SHP77 treated with DMSO at 0.1 percent for 48 hours (cell line): ENCODE data around the gene MXRA7.
A peak's percentile ranks its signal among the peaks of the same experiment; 100 is the strongest.
"Not testable (repeated sequence)": the region's sequence is repeated elsewhere in the genome, so short reads cannot be mapped to it uniquely, and the experiment has no call there.

Source experiments
- DNase-seq: peaks from one replicate; lab custom pipeline; 2025; lab: John Stamatoyannopoulos, UW

Gene MXRA7

GRCh38 chr17:76716146-76716838 is 5.5 kb upstream of the MXRA7 start:
- no peak for DNase-seq

- DNase-seq: no peak
These were observed 4.7 kb upstream of the MXRA7 start for GRCh38 chr17:76715496-76715830.

GRCh38 chr17:76714822-76715495 is 4.2 kb upstream of the MXRA7 start:
- no peak for DNase-seq

GRCh38 chr17:76714336-76714735 is 3.6 kb upstream of the MXRA7 start:
- DNase-seq: no peak

- no peak for DNase-seq
These were observed 3.0 kb upstream of the MXRA7 start for GRCh38 chr17:76713765-76714164.

- DNase-seq: not testable (repeated sequence)
These were observed 1.6 kb upstream of the MXRA7 start for GRCh38 chr17:76712321-76712720.

GRCh38 chr17:76709951-76710862 is 558 bp downstream of the MXRA7 start:
- DNase-seq: not testable (repeated sequence)

- peak; percentile 34 for DNase-seq
These were observed 1.5 kb downstream of the MXRA7 start for GRCh38 chr17:76709077-76709950.

- DNase-seq: no peak
These were observed 2.6 kb downstream of the MXRA7 start for GRCh38 chr17:76707985-76708807.

GRCh38 chr17:76706817-76707216 is 3.9 kb downstream of the MXRA7 start:
- no peak for DNase-seq

GRCh38 chr17:76704805-76705204 is 6.0 kb downstream of the MXRA7 start:
- no peak for DNase-seq

- DNase-seq: no peak
These were observed 7.7 kb downstream of the MXRA7 start for GRCh38 chr17:76702941-76703637.

- no peak for DNase-seq
These were observed 8.7 kb downstream of the MXRA7 start for GRCh38 chr17:76702076-76702475.

- DNase-seq: no peak
These were observed 9.2 kb downstream of the MXRA7 start for GRCh38 chr17:76701471-76701967.

GRCh38 chr17:76700617-76701470 is 9.9 kb downstream of the MXRA7 start:
- DNase-seq: peak; percentile 47

GRCh38 chr17:76700270-76700616 is 10.5 kb downstream of the MXRA7 start:
- DNase-seq: no peak

GRCh38 chr17:76698466-76698977 is 12.2 kb downstream of the MXRA7 start:
- not testable (repeated sequence) for DNase-seq

GRCh38 chr17:76697702-76698465 is 12.9 kb downstream of the MXRA7 start:
- no peak for DNase-seq
